Fibroblast of mammary gland (primary cell): Measurements from ENCODE around the gene THUMPD3.

Experiments used
- DNase-seq: peaks from one replicate; pipeline ENCODE4 v3.0.0-alpha.2; 2010; ENCODE audit warnings: low read depth
- H3K4me3 ChIP-seq: 2 replicates; pipeline ENCODE4 v1.5.1; 2011; ENCODE audit warnings: low read depth, mild to moderate bottlenecking, low read length, moderate library complexity; ENCODE audit not compliant: control insufficient read depth
- TF ChIP-seq, protein P1 (sequence below): conservative IDR thresholded peaks from 2 replicates; pipeline ENCODE4 v1.5.1; 2011; ENCODE audit warnings: low read depth, low read length, inconsistent platforms; ENCODE audit not compliant: control insufficient read depth, insufficient read depth

Gene THUMPD3

GRCh38 chr3:9396632-9397331 is 33.9 kb downstream of the THUMPD3 start:
- peak overlapping the region; percentile 87 for H3K4me3 ChIP-seq
- TF ChIP-seq, protein P1, sequence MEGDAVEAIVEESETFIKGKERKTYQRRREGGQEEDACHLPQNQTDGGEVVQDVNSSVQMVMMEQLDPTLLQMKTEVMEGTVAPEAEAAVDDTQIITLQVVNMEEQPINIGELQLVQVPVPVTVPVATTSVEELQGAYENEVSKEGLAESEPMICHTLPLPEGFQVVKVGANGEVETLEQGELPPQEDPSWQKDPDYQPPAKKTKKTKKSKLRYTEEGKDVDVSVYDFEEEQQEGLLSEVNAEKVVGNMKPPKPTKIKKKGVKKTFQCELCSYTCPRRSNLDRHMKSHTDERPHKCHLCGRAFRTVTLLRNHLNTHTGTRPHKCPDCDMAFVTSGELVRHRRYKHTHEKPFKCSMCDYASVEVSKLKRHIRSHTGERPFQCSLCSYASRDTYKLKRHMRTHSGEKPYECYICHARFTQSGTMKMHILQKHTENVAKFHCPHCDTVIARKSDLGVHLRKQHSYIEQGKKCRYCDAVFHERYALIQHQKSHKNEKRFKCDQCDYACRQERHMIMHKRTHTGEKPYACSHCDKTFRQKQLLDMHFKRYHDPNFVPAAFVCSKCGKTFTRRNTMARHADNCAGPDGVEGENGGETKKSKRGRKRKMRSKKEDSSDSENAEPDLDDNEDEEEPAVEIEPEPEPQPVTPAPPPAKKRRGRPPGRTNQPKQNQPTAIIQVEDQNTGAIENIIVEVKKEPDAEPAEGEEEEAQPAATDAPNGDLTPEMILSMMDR = no peak
- DNase-seq = peak; percentile 100

GRCh38 chr3:9397332-9397905 is 34.6 kb downstream of the THUMPD3 start, which contains the start of gene SETD5:
SETD5 (plus strand) TSS chr3:9397615; CDS start chr3:9428939, 31,324 bp downstream.
- TF ChIP-seq, protein P1 = no peak
- peak; percentile 93 for DNase-seq
- H3K4me3 ChIP-seq = peak within 1 kb of the TSS; percentile 96

GRCh38 chr3:9397906-9398699 is 35.2 kb downstream of the THUMPD3 start:
- peak overlapping the region; percentile 96 for H3K4me3 ChIP-seq
- TF ChIP-seq, protein P1 = no peak
- peak; percentile 39 for DNase-seq

- H3K4me3 ChIP-seq = peak overlapping the region; percentile 96
- TF ChIP-seq, protein P1 = no peak
- peak; percentile 64 for DNase-seq
Observed at GRCh38 chr3:9398700-9399336, 36.0 kb downstream of the THUMPD3 start.

- TF ChIP-seq, protein P1 = no peak
- H3K4me3 ChIP-seq = peak overlapping the region; percentile 96
- peak; percentile 54 for DNase-seq
Observed at GRCh38 chr3:9399337-9399703, 36.5 kb downstream of the THUMPD3 start.

- peak; percentile 96 for DNase-seq
- TF ChIP-seq, protein P1 = peak; percentile 15
- H3K4me3 ChIP-seq = peak overlapping the region; percentile 96
Observed at GRCh38 chr3:9399746-9400145, 36.9 kb downstream of the THUMPD3 start.
